K562 (cell line): Measurements from ENCODE around the gene OLFML3. TPM values are rescaled to one million over a fixed set of nuclear protein-coding genes. Genes with fewer than 3 reads are reported as not detected.

Experiments
- ATAC-seq: fragments of 200-7000 bp; cut with Tn5 transposase; 3 replicates; pipeline ENCODE4 v1.9.1; 2020; ENCODE audit warnings: moderate library complexity
- Bru-seq: library from RNA; stranded (reverse); fragments of 400-500 nt; gene quantifications from one replicate; lab custom pipeline; 2021; lab: Mats Ljungman, UMichigan
- BruChase-seq, 2 experiments: library from RNA; stranded (reverse); fragments of 400-500 nt; gene quantifications; one replicate each; lab custom pipeline; 2021; lab: Mats Ljungman, UMichigan
- BruUV-seq: library from RNA; stranded (reverse); fragments of 400-500 nt; replicated peaks from 2 replicates; lab custom pipeline; 2021; lab: Mats Ljungman, UMichigan
- CTCF ChIA-PET: fragments of 300-600 bp; formaldehyde crosslinking; extraction: SDS; loops from one replicate; lab custom pipeline; 2021; ENCODE audit warnings: low intra/inter-chr PET ratio; lab: Yijun Ruan, JAX
- POLR2A ChIA-PET: fragments of 300-600, 350-650 bp; sonication (Branson Sonifier 250); formaldehyde crosslinking; extraction: SDS; loops from one replicate; lab custom pipeline; 2021; ENCODE audit warnings: antibody characterized with exemption, inconsistent platforms; lab: Yijun Ruan, JAX
- DNase-seq, 4 experiments: peaks; one replicate each; pipeline versions ENCODE4 v3.0.0 to v3.0.0-alpha.2; 2011 to 2018; ENCODE audit warnings: low spot score in 3 of 4, mixed read lengths in 3 of 4; ENCODE audit errors: extremely low read depth in 1 of 4
- FAIRE-seq: peaks from 2 replicates; lab custom pipeline; 2011; peaks lifted over from hg19 to GRCh38; lab: Jason Lieb, UNC
- H2AFZ ChIP-seq: 2 replicates; pipeline ENCODE4 v1.6.0; 2011; ENCODE audit warnings: low read depth, low read length, control low read depth, inconsistent platforms
- H3K27ac ChIP-seq: fragments of 200-600 bp; 3 replicates; pipeline ENCODE4 v1.8.0; 2011; ENCODE audit warnings: low read depth, mild to moderate bottlenecking, control low read depth, inconsistent platforms, low read length, moderate library complexity, mixed read lengths; ENCODE audit errors: extremely low read depth
- H3K27me3 ChIP-seq, 2 experiments: fragments of 300-600 bp in 1 of 2; 2 replicates in 1 of 2; 3 replicates in 1 of 2; pipeline versions ENCODE4 v1.6.0 to v1.8.0; 2011; ENCODE audit warnings: inconsistent platforms in 2 of 2, low read length in 2 of 2, mild to moderate bottlenecking in 1 of 2, mixed read lengths in 1 of 2, moderate library complexity in 1 of 2; ENCODE audit not compliant: control insufficient read depth in 2 of 2, insufficient read depth in 2 of 2
- H3K36me3 ChIP-seq: fragments of 300-600 bp; 3 replicates; pipeline ENCODE4 v1.8.0; 2011; ENCODE audit warnings: mild to moderate bottlenecking, low read length, inconsistent platforms; ENCODE audit not compliant: control insufficient read depth, insufficient read depth
- H3K4me1 ChIP-seq, 2 experiments: fragments of 200-600 bp in 1 of 2; replicated peaks in 1 of 2; 2 replicates in 1 of 2; 3 replicates in 1 of 2; pipeline versions ENCODE4 v1.5.1 to v1.8.0; 2011; ENCODE audit warnings: inconsistent platforms in 2 of 2, low read length in 2 of 2, mild to moderate bottlenecking in 1 of 2, mixed read lengths in 1 of 2, moderate library complexity in 1 of 2; ENCODE audit not compliant: control insufficient read depth in 2 of 2, insufficient read depth in 2 of 2
- H3K4me2 ChIP-seq: 2 replicates; pipeline ENCODE4 v1.6.1; 2011; ENCODE audit warnings: low read length, control low read depth, inconsistent platforms, mixed read lengths; ENCODE audit not compliant: insufficient read depth
- H3K4me3 ChIP-seq: fragments of 200-600 bp; sonication (generic), shearing (Covaris generic); 2 replicates; pipeline ENCODE4 v1.5.1; 2016; ENCODE audit warnings: control low read depth, inconsistent platforms
- H3K79me2 ChIP-seq: fragments of 200-600 bp; 3 replicates; pipeline ENCODE4 v1.8.0; 2011; ENCODE audit warnings: low read length, inconsistent platforms; ENCODE audit not compliant: control insufficient read depth, insufficient read depth
- H3K9ac ChIP-seq, 2 experiments: 2 replicates each; pipeline versions ENCODE4 v1.6.0 to v1.6.1; 2011; ENCODE audit warnings: low read depth in 2 of 2, low read length in 2 of 2, control low read depth in 1 of 2, inconsistent platforms in 1 of 2, mild to moderate bottlenecking in 1 of 2, mixed read lengths in 1 of 2; ENCODE audit not compliant: insufficient read depth in 1 of 2
- H3K9me1 ChIP-seq: one replicate; pipeline ENCODE4 v1.6.0; 2011; ENCODE audit warnings: inconsistent platforms, mild to moderate bottlenecking, low read length, moderate library complexity; ENCODE audit not compliant: control insufficient read depth, insufficient read depth
- H3K9me3 ChIP-seq: replicated peaks from 2 replicates; pipeline ENCODE4 v1.5.1; 2011; ENCODE audit warnings: low read depth, low read length, inconsistent platforms; ENCODE audit not compliant: control insufficient read depth, insufficient read depth
- H4K20me1 ChIP-seq: replicated peaks from 2 replicates; pipeline ENCODE4 v1.6.1; 2011; ENCODE audit warnings: low read length, inconsistent platforms, mixed read lengths; ENCODE audit not compliant: control insufficient read depth, insufficient read depth
- EZH2 ChIP-seq: IDR thresholded peaks from 2 replicates; pipeline ENCODE4 v1.6.1; 2012; ENCODE audit warnings: low read depth, mild to moderate bottlenecking, inconsistent platforms, low read length, borderline replicate concordance
- MYC ChIP-seq, 2 experiments: fragments of 250-450 bp in 1 of 2; sonication (Bioruptor Pico) in 1 of 2; IDR thresholded peaks; 2 replicates each; pipeline versions ENCODE4 v1.5.1 to v1.6.1; 2012 to 2021; ENCODE audit warnings: low read depth in 2 of 2, borderline replicate concordance in 1 of 2, improper control_type of control experiment in 1 of 2, low read length in 1 of 2, mild to moderate bottlenecking in 1 of 2, moderate library complexity in 1 of 2
- RREB1 ChIP-seq: fragments of 250-450 bp; sonication (Bioruptor Pico); IDR thresholded peaks from 2 replicates; pipeline ENCODE4 v1.4.0; 2020
- ZBTB7A ChIP-seq: IDR thresholded peaks from 2 replicates; pipeline ENCODE4 v1.6.1; 2011; ENCODE audit warnings: low read depth, mild to moderate bottlenecking, low read length, moderate library complexity, borderline replicate concordance; ENCODE audit not compliant: control insufficient read depth
- ZFP36 ChIP-seq: fragments of 150-350 bp; IDR thresholded peaks from 2 replicates; pipeline ENCODE4 v1.6.1; 2018; ENCODE audit warnings: low read length, low read depth; ENCODE audit not compliant: partially characterized antibody
- WGBS: fragments of 100-300 bp; shearing (Covaris generic); methylation state at CpG from one replicate; pipeline ENCODE4 v1.1.6; 2016; ENCODE audit warnings: low coverage, mixed read lengths; ENCODE audit not compliant: insufficient coverage; ENCODE audit errors: missing lambda C conversion rate; 5-methylcytosine and 5-hydroxymethylcytosine counted together
- in situ Hi-C: fragments of 300-500 bp; cut with MboI; formaldehyde crosslinking; loops from 4 replicates; pipeline ENCODE4 v1.15.0; 2018; ENCODE audit warnings: inconsistent platforms, mixed read lengths
- intact Hi-C: fragments of 100-400 bp; cut with micrococcal nuclease; formaldehyde crosslinking; loops from 2 replicates; pipeline ENCODE4 v1.14.2; 2022
- long read RNA-seq, 3 experiments: library from polyadenylated mRNA in 2 of 3; library from RNA in 1 of 3; unstranded in 2 of 3; stranded (forward) in 1 of 3; transcript quantifications; one replicate each; pipeline ENCODE4 v2.0.0, GENCODE V29; 2019 to 2022
- polyA minus RNA-seq, 3 experiments: library from RNA; depleted of rRNA, polyadenylated mRNA; stranded (reverse); fragments of >200 nt; gene quantifications; 2 replicates each; pipeline ENCODE4 v1.2.3, GENCODE V29; 2011
- polyA plus RNA-seq, 8 experiments: library from polyadenylated mRNA; depleted of rRNA in 4 of 8; stranded (reverse) in 5 of 8; unstranded in 3 of 8; fragments of >200 nt; fragmentation: Nextera tagmentation in 2 of 8; fragmentation: Illumina TruSeq in 1 of 8; extraction: Ambion mirVana in 2 of 8; extraction: Trizol in 1 of 8; gene quantifications; 2 replicates each; pipeline versions ENCODE4 v1.2.1 to v1.2.3, GENCODE V29; 2011 to 2014; ENCODE audit warnings: inconsistent platforms in 1 of 8, missing spikeins in 1 of 8
- total RNA-seq, 7 experiments: library from RNA; depleted of rRNA in 6 of 7; stranded (reverse); fragments of >200 nt in 6 of 7; fragmentation: Illumina TruSeq in 2 of 7; extraction: Trizol in 2 of 7; gene quantifications; 2 replicates each; pipeline versions ENCODE4 v1.2.1 to v1.2.3, GENCODE V29; 2011 to 2021; ENCODE audit warnings: low replicate concordance in 1 of 7
- TF ChIP-seq, protein P1 (sequence below): sonication (generic); formaldehyde crosslinking; IDR thresholded peaks from 2 replicates; pipeline ENCODE4 v1.8.0; 2022; ENCODE audit warnings: mild to moderate bottlenecking, low read depth, missing genetic modification reagents

Gene OLFML3
- total RNA-seq (2011; cell fraction: chromatin; rRNA removed; ENCODE audit: low replicate concordance): 0.28 and 0.65 TPM in 2 replicates
- 0.33 TPM in 1 of 2 replicates, not detected in the other for total RNA-seq (2011; cell fraction: nucleolus; rRNA removed)
- total RNA-seq (2011; cell fraction: nucleoplasm; rRNA removed): 0.44 and 0.46 TPM in 2 replicates
- not detected in 2 replicates for total RNA-seq (2014; rRNA removed)
- 0.07 TPM in 1 of 2 replicates, not detected in the other for total RNA-seq (2014; rRNA removed; fragmentation: Illumina TruSeq; extraction: Trizol)
- total RNA-seq (2015; rRNA removed; fragmentation: Illumina TruSeq; extraction: Trizol): 0.07 and 0.08 TPM in 2 replicates
- total RNA-seq (2021): 0.13 and 0.16 TPM in 2 replicates
- not detected in 2 replicates for polyA plus RNA-seq (2011; rRNA removed)
- polyA plus RNA-seq (2011; cell fraction: cytosol; rRNA removed): 0.03 TPM in 1 of 2 replicates, not detected in the other
- 0.07 and 0.11 TPM in 2 replicates for polyA plus RNA-seq (2011; cell fraction: nucleus; rRNA removed)
- not detected in 2 replicates for polyA plus RNA-seq (2012)
- not detected in 2 replicates for polyA plus RNA-seq (2014; fragmentation: Illumina TruSeq; extraction: Trizol)
- polyA plus RNA-seq (2014; fragmentation: Nextera tagmentation; extraction: Ambion mirVana): not detected
- not detected in 2 replicates for polyA plus RNA-seq (2014; rRNA removed)
- 0.15 and 0.18 TPM in 2 replicates for polyA minus RNA-seq (2011; rRNA and poly(A)+ RNA removed)
- not detected in 2 replicates for polyA minus RNA-seq (2011; cell fraction: cytosol; rRNA and poly(A)+ RNA removed)
- 0.40 and 0.89 TPM in 2 replicates for polyA minus RNA-seq (2011; cell fraction: nucleus; rRNA and poly(A)+ RNA removed)
- percentile 69 among the genes with signal in this experiment for Bru-seq, nascent RNA
- BruChase-seq, experiment 1, labeled RNA remaining after a 2-hour chase: percentile 52 among the genes with signal in this experiment
- BruChase-seq, experiment 2, labeled RNA remaining after a 6-hour chase: percentile 58 among the genes with signal in this experiment
- long read RNA-seq, experiment 1: 0 reads
- long read RNA-seq, experiment 2: 0 reads
- long read RNA-seq, experiment 3: 0 reads

- WGBS: 23% methylated on average over 13 of the region's 13 CpGs
- ATAC-seq (peak; percentile 90), FAIRE-seq (peak; percentile 93), DNase-seq (peak; percentile 73 to 91 (median 76))
- Histone ChIP-seq H3K4me1 (peaks cover 5 to 8% of the 10 kb centered on the region in 2 experiments; a peak in 2 of 5 replicates), H4K20me1 (0 out of 2 replicates have a peak, but pooled peaks cover 3% of the 10 kb centered on the region), H2AFZ (peak within 1 kb of the TSS; percentile 53), H3K79me2 (no peaks in the 10 kb centered on the region), H3K27me3 (peaks cover 19 to 42% of the 10 kb centered on the region in 2 experiments; a peak in 4 of 5 replicates), H3K9me3 (no peaks in the 10 kb centered on the region), H3K4me3 (no peak within 1 kb of the TSS), H3K9ac (0 out of 4 replicates have a peak within 1 kb of the TSS, but pooled peaks of 1 of the 2 experiments have one; percentile 41), H3K4me2 (peak within 1 kb of the TSS; percentile 42; the same call in 1 of the 2 replicates), H3K36me3 (peaks cover 13% of the 10 kb centered on the region; the same call in 2 of the 3 replicates), H3K9me1 (no peaks in the 10 kb centered on the region), H3K27ac (no peak within 1 kb of the TSS)
- in situ Hi-C loops (loop anchor here (25.0 kb wide), 1 partner anchor 1083 kb away; no protein-coding TSS in a partner anchor), intact Hi-C loops (loop anchor here (1.0 to 10.0 kb wide), 6 partner anchors 126 to 1074 kb away; no protein-coding TSS in a partner anchor)
- ChIA-PET POLR2A (interaction anchor here (0.6 to 1.4 kb wide), 12 partner anchors 8 to 727 kb away, joined by 3 to 4 read pairs (median 3); no protein-coding TSS in a partner anchor), CTCF (interaction anchor here (0.6 to 2.2 kb wide), 8 partner anchors 143 to 1133 kb away, joined by 3 to 17 read pairs (median 4); no protein-coding TSS in a partner anchor)
- no TSS peak for BruUV-seq
- TF ChIP-seq, protein P1, sequence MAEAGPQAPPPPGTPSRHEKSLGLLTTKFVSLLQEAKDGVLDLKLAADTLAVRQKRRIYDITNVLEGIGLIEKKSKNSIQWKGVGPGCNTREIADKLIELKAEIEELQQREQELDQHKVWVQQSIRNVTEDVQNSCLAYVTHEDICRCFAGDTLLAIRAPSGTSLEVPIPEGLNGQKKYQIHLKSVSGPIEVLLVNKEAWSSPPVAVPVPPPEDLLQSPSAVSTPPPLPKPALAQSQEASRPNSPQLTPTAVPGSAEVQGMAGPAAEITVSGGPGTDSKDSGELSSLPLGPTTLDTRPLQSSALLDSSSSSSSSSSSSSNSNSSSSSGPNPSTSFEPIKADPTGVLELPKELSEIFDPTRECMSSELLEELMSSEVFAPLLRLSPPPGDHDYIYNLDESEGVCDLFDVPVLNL: no peak
- TF ChIP-seq ZFP36 (no peak), ZBTB7A (peak; percentile 59; the same call in 1 of the 2 replicates), EZH2 (no peak), MYC (IDR thresholded peaks at IDR 0.05; ENCODE audit: low read depth, low read length) (no peak), MYC (CRISPR knock-in tag; IDR thresholded peaks at IDR 0.05; ENCODE audit: borderline replicate concordance, low read depth) (no peak), RREB1 (no peak)
These were observed at the start of gene OLFML3 for GRCh38 chr1:113978863-113979702. TSS of gene OLFML3 (plus strand) at chr1:113979474. CDS start at chr1:113979517, 43 bp downstream.
